Measurements from ENCODE around the gene CHMP3. TPM values are rescaled to one million over a fixed set of nuclear protein-coding genes. Genes with fewer than 3 reads are reported as not detected.

The CHMP3 gene
- total and polyA plus RNA-seq, 8 donors: 25.7 to 87.6 (median 70.9) TPM

GRCh38 chr2:86470890-86471289 lies 92.4 kb downstream of the CHMP3 start:
- no peak for TF ChIP-seq CTCF (IDR thresholded peaks at IDR 0.05)
- H3K36me3 ChIP-seq: peaks cover 0 to 46% (median 12%) of the 10 kb centered on the region in 3 donors
- FAIRE-seq (no peak), ATAC-seq (peak in 2 of 4 donors; percentile 65 to 68), DNase-seq (peak in 1 of 6 donors; percentile 32)
- intact Hi-C loops (cut with DNase I): no loop called here
- H3K9me3 ChIP-seq: no peaks in the 10 kb centered on the region
- H3K27ac ChIP-seq: no peak overlapping the region
- peaks cover 5 to 37% (median 26%) of the 10 kb centered on the region in 3 donors for H3K4me1 ChIP-seq
- WGBS, 2 donors: 13 to 24% methylated on average over 1 of the region's 1 CpG
- H3K27me3 ChIP-seq: no peaks in the 10 kb centered on the region
- H3K4me3 ChIP-seq: no peak overlapping the region

GRCh38 chr2:86468162-86469033 lies 94.8 kb downstream of the CHMP3 start:
- no peak for TF ChIP-seq CTCF (IDR thresholded peaks at IDR 0.05)
- no peaks in the 10 kb centered on the region for H3K27me3 ChIP-seq
- intact Hi-C loops (cut with DNase I): no loop called here
- H3K27ac ChIP-seq: no peak overlapping the region
- ATAC-seq (no peak), DNase-seq (no peak), FAIRE-seq (no peak)
- peaks cover 0 to 45% (median 17%) of the 10 kb centered on the region in 3 donors for H3K36me3 ChIP-seq
- no peak overlapping the region for H3K4me3 ChIP-seq
- no peaks in the 10 kb centered on the region for H3K9me3 ChIP-seq
- 52 to 59% methylated on average over 7 of the region's 7 CpGs for WGBS, 2 donors
- H3K4me1 ChIP-seq: peaks cover 18 to 62% (median 41%) of the 10 kb centered on the region in 3 donors

- WGBS, 2 donors: 42 to 46% methylated on average over 1 of the region's 1 CpG
- FAIRE-seq (no peak), ATAC-seq (peak; percentile 83 to 89 (median 87)), DNase-seq (peak in 3 of 6 donors; percentile 30 to 42 (median 40))
- Histone ChIP-seq H3K27me3 (no peaks in the 10 kb centered on the region), H3K4me3 (no peak overlapping the region), H3K36me3 (peaks cover 0 to 43% (median 19%) of the 10 kb centered on the region in 3 donors), H3K4me1 (peaks cover 19 to 63% (median 41%) of the 10 kb centered on the region in 3 donors), H3K9me3 (no peaks in the 10 kb centered on the region), H3K27ac (peak overlapping the region; percentile 8 to 52 (median 34))
- intact Hi-C loops (cut with DNase I): no loop called here
- no peak for TF ChIP-seq CTCF (IDR thresholded peaks at IDR 0.05)
These were observed 96.9 kb downstream of the CHMP3 start for GRCh38 chr2:86466306-86466705.

- Histone ChIP-seq H3K27ac (peak overlapping the region in 1 of 4 donors; percentile 30), H3K36me3 (peaks cover 0 to 38% (median 23%) of the 10 kb centered on the region in 3 donors), H3K4me1 (peaks cover 14 to 52% (median 34%) of the 10 kb centered on the region in 3 donors), H3K27me3 (no peaks in the 10 kb centered on the region), H3K4me3 (no peak overlapping the region), H3K9me3 (no peaks in the 10 kb centered on the region)
- no peak for TF ChIP-seq CTCF (IDR thresholded peaks at IDR 0.05)
- intact Hi-C loops (cut with DNase I): no loop called here
- ATAC-seq (peak in 3 of 4 donors; percentile 37 to 55 (median 55)), FAIRE-seq (no peak), DNase-seq (peak in 1 of 6 donors; percentile 32)
- 50 to 54% methylated on average over 3 of the region's 3 CpGs for WGBS, 2 donors
These were observed 98.6 kb downstream of the CHMP3 start for GRCh38 chr2:86464652-86465051.
